ENCODE measurements around the gene TEP1. TPM values are rescaled to one million over a fixed set of nuclear protein-coding genes. Genes with fewer than 3 reads are reported as not detected.

TEP1 gene
- total RNA-seq, 2 donors from 2014 or later, result 53.7 to 71.3 TPM

DNA sequence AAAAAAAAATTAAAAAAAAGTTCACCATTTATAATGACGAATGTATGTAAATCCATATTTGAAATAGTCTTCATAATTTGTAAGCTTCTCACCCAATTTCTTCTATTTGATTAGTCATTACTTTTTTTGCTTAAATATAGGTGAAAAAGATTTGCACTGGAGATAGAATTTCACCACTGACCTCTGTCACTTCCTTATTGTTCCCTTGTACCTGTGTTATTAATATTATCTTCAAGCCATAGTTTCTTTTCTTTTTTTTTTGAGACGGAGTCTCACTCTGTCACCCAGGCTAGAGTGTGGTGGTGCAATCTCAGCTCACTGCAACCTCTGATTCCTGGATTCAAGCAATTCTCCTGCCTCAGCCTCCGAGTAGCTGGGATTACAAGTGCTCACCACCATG, 15.8 kb downstream of the TEP1 start:
- TF ChIP-seq, protein P1, sequence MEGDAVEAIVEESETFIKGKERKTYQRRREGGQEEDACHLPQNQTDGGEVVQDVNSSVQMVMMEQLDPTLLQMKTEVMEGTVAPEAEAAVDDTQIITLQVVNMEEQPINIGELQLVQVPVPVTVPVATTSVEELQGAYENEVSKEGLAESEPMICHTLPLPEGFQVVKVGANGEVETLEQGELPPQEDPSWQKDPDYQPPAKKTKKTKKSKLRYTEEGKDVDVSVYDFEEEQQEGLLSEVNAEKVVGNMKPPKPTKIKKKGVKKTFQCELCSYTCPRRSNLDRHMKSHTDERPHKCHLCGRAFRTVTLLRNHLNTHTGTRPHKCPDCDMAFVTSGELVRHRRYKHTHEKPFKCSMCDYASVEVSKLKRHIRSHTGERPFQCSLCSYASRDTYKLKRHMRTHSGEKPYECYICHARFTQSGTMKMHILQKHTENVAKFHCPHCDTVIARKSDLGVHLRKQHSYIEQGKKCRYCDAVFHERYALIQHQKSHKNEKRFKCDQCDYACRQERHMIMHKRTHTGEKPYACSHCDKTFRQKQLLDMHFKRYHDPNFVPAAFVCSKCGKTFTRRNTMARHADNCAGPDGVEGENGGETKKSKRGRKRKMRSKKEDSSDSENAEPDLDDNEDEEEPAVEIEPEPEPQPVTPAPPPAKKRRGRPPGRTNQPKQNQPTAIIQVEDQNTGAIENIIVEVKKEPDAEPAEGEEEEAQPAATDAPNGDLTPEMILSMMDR (IDR thresholded peaks at IDR 0.05), result no peak
- Histone ChIP-seq H3K4me3 (no peak overlapping the region), H3K4me1 (no peaks in the 10 kb centered on the region), H3K27ac (no peak overlapping the region), H3K9ac (ENCODE audit: low read depth in 2 of 2, low read length in 2 of 2) (no peak overlapping the region), H3K9me3 (no peaks in the 10 kb centered on the region), H3K27me3 (no peaks in the 10 kb centered on the region), H3K36me3 (peaks cover 36% of the 10 kb centered on the region)
- no peak for DNase-seq
- intact Hi-C loops (cut with DNase I), result no loop called here

DNA sequence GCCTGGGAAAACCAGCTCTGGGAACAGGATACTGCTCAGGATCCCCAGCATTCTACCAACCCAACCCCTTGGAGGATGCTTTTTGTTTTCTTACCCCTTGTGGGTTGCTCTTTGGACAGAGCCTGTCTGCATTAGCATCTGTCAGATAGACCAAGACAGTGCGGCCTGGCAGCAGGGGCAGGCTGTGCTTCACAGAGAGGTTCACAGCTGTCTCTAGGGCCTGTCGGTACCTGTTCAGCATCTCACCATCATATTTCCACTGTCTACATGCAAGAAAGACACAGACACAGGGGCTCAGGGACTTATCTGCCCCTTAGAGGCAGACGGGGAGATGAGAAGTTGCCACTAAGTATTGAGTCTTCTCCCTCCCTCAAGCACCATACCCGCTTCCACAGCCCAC, 21.8 kb downstream of the TEP1 start:
- Histone ChIP-seq H3K36me3 (peaks cover 42% of the 10 kb centered on the region), H3K27me3 (no peaks in the 10 kb centered on the region), H3K9ac (ENCODE audit: low read depth in 2 of 2, low read length in 2 of 2) (no peak overlapping the region), H3K9me3 (no peaks in the 10 kb centered on the region), H3K27ac (no peak overlapping the region), H3K4me1 (no peaks in the 10 kb centered on the region), H3K4me3 (no peak overlapping the region)
- TF ChIP-seq, protein P1 (IDR thresholded peaks at IDR 0.05), result no peak
- intact Hi-C loops (cut with DNase I), result no loop called here
- no peak for DNase-seq

DNA sequence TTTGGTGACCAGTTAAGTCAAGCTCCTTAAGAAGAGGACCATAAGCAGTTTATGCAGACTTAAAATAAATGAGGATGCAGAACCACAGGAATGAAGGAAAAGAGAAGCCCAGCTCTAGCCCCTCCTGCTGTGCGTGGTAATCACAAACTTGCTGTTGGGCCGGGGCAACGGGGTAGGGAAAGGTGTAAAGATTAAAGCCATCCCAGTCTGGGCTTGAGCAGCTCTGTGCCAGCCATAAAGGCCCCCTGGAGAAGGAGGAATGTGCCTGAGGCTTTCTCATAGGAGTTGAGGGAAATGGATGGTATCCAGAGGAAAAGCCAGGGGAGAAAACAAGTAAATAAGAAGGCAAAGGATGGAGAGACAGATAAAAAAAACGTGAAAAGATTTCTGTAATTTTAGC, 25.1 kb downstream of the TEP1 start:
- H3K36me3 ChIP-seq, result peaks cover 38% of the 10 kb centered on the region
- no peak for DNase-seq
- H3K4me3 ChIP-seq, result no peak overlapping the region

DNA sequence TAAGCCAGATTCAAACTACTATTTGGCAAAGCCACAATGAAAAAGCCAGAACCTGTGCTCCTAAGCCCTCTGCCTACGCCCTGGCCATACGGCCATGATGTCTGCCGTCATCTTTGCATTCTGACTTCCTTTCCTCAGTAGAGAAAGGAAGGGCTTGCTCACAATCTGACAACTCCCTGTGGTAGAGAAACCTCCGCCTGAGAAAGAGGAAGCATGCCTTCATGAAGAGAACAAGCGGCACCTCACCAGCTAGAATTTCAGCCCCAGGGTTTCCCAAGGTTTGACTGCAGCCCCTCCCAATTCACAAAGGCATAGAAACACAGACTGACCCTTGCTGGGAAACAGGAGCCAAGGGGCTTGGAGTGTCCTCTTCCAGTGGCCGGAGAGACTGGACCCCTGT, 25.7 kb downstream of the TEP1 start:
- Histone ChIP-seq H3K4me1 (no peaks in the 10 kb centered on the region), H3K9ac (ENCODE audit: low read depth in 2 of 2, low read length in 2 of 2) (no peak overlapping the region), H3K27ac (no peak overlapping the region), H3K9me3 (no peaks in the 10 kb centered on the region), H3K27me3 (no peaks in the 10 kb centered on the region), H3K36me3 (peaks cover 42% of the 10 kb centered on the region), H3K4me3 (no peak overlapping the region)
- intact Hi-C loops (cut with DNase I), result no loop called here
- TF ChIP-seq, protein P1 (IDR thresholded peaks at IDR 0.05), result no peak
- DNase-seq, result no peak

More for the DNA sequence above, 25.1 kb downstream of the TEP1 start:
- intact Hi-C loops (cut with DNase I), result no loop called here
- Histone ChIP-seq H3K27me3 (no peaks in the 10 kb centered on the region), H3K9ac (ENCODE audit: low read depth in 2 of 2, low read length in 2 of 2) (no peak overlapping the region), H3K9me3 (no peaks in the 10 kb centered on the region), H3K4me1 (no peaks in the 10 kb centered on the region), H3K27ac (no peak overlapping the region)
- TF ChIP-seq, protein P1 (IDR thresholded peaks at IDR 0.05), result no peak

DNA sequence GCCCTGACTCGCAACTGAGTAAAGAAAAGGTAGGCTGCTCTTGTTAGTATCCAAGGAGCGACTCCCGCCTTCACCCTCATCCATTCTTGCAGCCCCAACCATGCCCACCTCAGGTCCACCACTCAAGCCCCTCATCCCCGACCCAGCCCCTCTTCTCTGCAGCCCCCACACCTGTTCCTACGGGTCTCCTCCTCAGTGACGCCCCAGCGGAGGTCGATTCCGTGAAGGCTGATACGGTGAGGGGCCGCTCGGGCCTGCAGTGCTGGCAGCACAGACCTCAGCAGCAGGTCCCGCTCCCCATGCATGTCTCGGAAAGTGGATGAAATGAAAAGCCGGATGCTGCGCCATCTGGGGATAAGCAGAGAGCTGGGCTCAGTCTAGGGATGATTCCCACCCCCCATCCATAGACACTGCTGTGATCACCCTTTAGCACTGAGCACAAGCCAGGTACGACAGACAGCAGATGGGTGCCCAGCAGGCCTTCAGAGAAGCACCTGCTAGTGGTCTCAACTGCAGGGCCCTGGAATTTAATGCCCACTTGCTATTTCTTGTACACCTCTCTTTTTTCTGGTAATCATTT, 26.9 kb downstream of the TEP1 start:
- H3K27ac ChIP-seq, result no peak overlapping the region
- intact Hi-C loops (cut with DNase I), result no loop called here
- no peak overlapping the region for H3K9ac ChIP-seq (ENCODE audit: low read depth in 2 of 2, low read length in 2 of 2)
- TF ChIP-seq, protein P1 (IDR thresholded peaks at IDR 0.05), result no peak
- H3K4me1 ChIP-seq, result no peaks in the 10 kb centered on the region
- no peaks in the 10 kb centered on the region for H3K9me3 ChIP-seq
- DNase-seq, result no peak
- H3K27me3 ChIP-seq, result no peaks in the 10 kb centered on the region
- no peak overlapping the region for H3K4me3 ChIP-seq
- peaks cover 46% of the 10 kb centered on the region for H3K36me3 ChIP-seq
